Endothelial cell of hepatic sinusoid (primary cell): Measurements from ENCODE around the gene ARID1B.

Source experiments
- in situ Hi-C: cut with HindIII; loops from 2 replicates; pipeline ENCODE4 v1.10.0; 2017; ENCODE audit warnings: low sequenced_read_pairs

ARID1B gene

GRCh38 chr6:157089258-157089657 lies 312.1 kb downstream of the ARID1B start:
- in situ Hi-C loops = no loop called here

GRCh38 chr6:157089851-157090250 lies 312.7 kb downstream of the ARID1B start:
- in situ Hi-C loops = no loop called here

GRCh38 chr6:157090736-157091135 lies 313.6 kb downstream of the ARID1B start:
- in situ Hi-C loops = no loop called here

GRCh38 chr6:157091243-157091642 lies 314.1 kb downstream of the ARID1B start:
- in situ Hi-C loops = no loop called here

GRCh38 chr6:157091856-157092460 lies 314.8 kb downstream of the ARID1B start:
- in situ Hi-C loops = no loop called here

GRCh38 chr6:157092736-157093135 lies 315.6 kb downstream of the ARID1B start:
- in situ Hi-C loops = no loop called here

GRCh38 chr6:157093536-157093935 lies 316.4 kb downstream of the ARID1B start:
- in situ Hi-C loops = no loop called here

- in situ Hi-C loops = no loop called here
Observed at GRCh38 chr6:157094038-157094437, 316.9 kb downstream of the ARID1B start.

GRCh38 chr6:157095084-157095483 lies 317.9 kb downstream of the ARID1B start:
- in situ Hi-C loops = loop anchor here (5.0 kb wide), 1 partner anchor 58 kb away; no protein-coding TSS in a partner anchor

- in situ Hi-C loops = loop anchor here (5.0 kb wide), 1 partner anchor 58 kb away; no protein-coding TSS in a partner anchor
Observed at GRCh38 chr6:157095569-157095968, 318.4 kb downstream of the ARID1B start.

GRCh38 chr6:157096105-157096504 lies 318.9 kb downstream of the ARID1B start:
- in situ Hi-C loops = loop anchor here (5.0 kb wide), 1 partner anchor 59 kb away; no protein-coding TSS in a partner anchor

GRCh38 chr6:157096522-157096921 lies 319.3 kb downstream of the ARID1B start:
- in situ Hi-C loops = loop anchor here (5.0 kb wide), 1 partner anchor 59 kb away; no protein-coding TSS in a partner anchor

GRCh38 chr6:157097255-157097955 lies 320.2 kb downstream of the ARID1B start:
- in situ Hi-C loops = loop anchor here (5.0 kb wide), 1 partner anchor 60 kb away; no protein-coding TSS in a partner anchor

GRCh38 chr6:157098999-157099398 lies 321.8 kb downstream of the ARID1B start:
- in situ Hi-C loops = loop anchor here (5.0 kb wide), 1 partner anchor 62 kb away; no protein-coding TSS in a partner anchor

- in situ Hi-C loops = loop anchor here (5.0 kb wide), 1 partner anchor 63 kb away; no protein-coding TSS in a partner anchor
Observed at GRCh38 chr6:157099912-157100593, 322.9 kb downstream of the ARID1B start.

- in situ Hi-C loops = no loop called here
Observed at GRCh38 chr6:157101166-157101565, 324.0 kb downstream of the ARID1B start.

- in situ Hi-C loops = no loop called here
Observed at GRCh38 chr6:157104803-157105202, 327.6 kb downstream of the ARID1B start.

GRCh38 chr6:157106487-157106886 lies 329.3 kb downstream of the ARID1B start:
- in situ Hi-C loops = no loop called here

- in situ Hi-C loops = no loop called here
Observed at GRCh38 chr6:157107571-157107914, 330.4 kb downstream of the ARID1B start.

- in situ Hi-C loops = no loop called here
Observed at GRCh38 chr6:157107915-157108651, 330.9 kb downstream of the ARID1B start.

- in situ Hi-C loops = no loop called here
Observed at GRCh38 chr6:157108923-157109322, 331.7 kb downstream of the ARID1B start.
